Heart right ventricle (tissue), 16 donors: Measurements from ENCODE around the gene SNPH. TPM values are rescaled to one million over a fixed set of nuclear protein-coding genes. Genes with fewer than 3 reads are reported as not detected.
A peak's percentile ranks its signal among the peaks of the same experiment; 100 is the strongest.

ENCODE experiments used
- ATAC-seq, 8 donors: fragments of 200-7000 bp; cut with Tn5 transposase; one replicate each; pipeline ENCODE4 v1.9.1; 2020; ENCODE audit warnings: mild to moderate bottlenecking in 8 of 8, moderate library complexity in 8 of 8, moderate number of reproducible peaks in 1 of 8
- DNase-seq, 2 donors: peaks; one replicate each; pipeline ENCODE4 v3.0.0-alpha.2; 2020
- H3K27ac ChIP-seq, 10 donors: fragments of 200-600 bp; sonication (generic) in 2 of 10; one replicate each; pipeline versions ENCODE4 v1.5.0 to v1.8.0; 2020 to 2022; ENCODE audit warnings: mild to moderate bottlenecking in 3 of 10
- H3K27me3 ChIP-seq, 7 donors: fragments of 200-600 bp; one replicate each; pipeline ENCODE4 v1.8.0; 2021 to 2022; ENCODE audit warnings: mild to moderate bottlenecking in 2 of 7
- H3K36me3 ChIP-seq, 9 donors: fragments of 200-600 bp; sonication (generic) in 1 of 9; one replicate each; pipeline versions ENCODE4 v1.5.0 to v1.8.0; 2020 to 2022; ENCODE audit warnings: mild to moderate bottlenecking in 2 of 9
- H3K4me1 ChIP-seq, 9 donors: fragments of 200-600 bp; sonication (generic) in 1 of 9; one replicate each; pipeline versions ENCODE4 v1.5.0 to v1.8.0; 2020 to 2022; ENCODE audit warnings: mild to moderate bottlenecking in 4 of 9
- H3K4me3 ChIP-seq, 10 donors: fragments of 200-600 bp; sonication (generic) in 2 of 10; one replicate each; pipeline versions ENCODE4 v1.5.0 to v1.8.0; 2020 to 2022; ENCODE audit warnings: mild to moderate bottlenecking in 7 of 10, moderate library complexity in 2 of 10
- H3K9me3 ChIP-seq, 11 donors: fragments of 200-600 bp in 10 of 11; sonication (generic) in 2 of 11; one replicate each; pipeline versions ENCODE4 v1.5.0 to v1.8.0; 2013 to 2022; ENCODE audit warnings: mild to moderate bottlenecking in 2 of 11, control low read depth in 1 of 11, moderate library complexity in 1 of 11
- CTCF ChIP-seq, 9 donors: fragments of 200-600 bp; sonication (generic) in 2 of 9; IDR thresholded peaks; one replicate each; pipeline versions ENCODE4 v1.5.0 to v1.8.0; 2021 to 2022; ENCODE audit warnings: antibody characterized with exemption in 9 of 9, mild to moderate bottlenecking in 5 of 9, moderate library complexity in 1 of 9
- WGBS, 2 donors: extraction: QIAGEN DNeasy Blood & Tissue Kit; methylation state at CpG; one replicate each; pipeline ENCODE4 v1.1.7; 2013; ENCODE audit warnings: inconsistent platforms in 1 of 2; 5-methylcytosine and 5-hydroxymethylcytosine counted together
- intact Hi-C, 10 donors: fragments of 100-400 bp; cut with DNase I; formaldehyde crosslinking; loops; one replicate each; pipeline versions ENCODE4 v1.11.1 to v1.14.2; 2022
- polyA plus RNA-seq, 2 donors: library from polyadenylated mRNA; stranded (reverse); fragments of 200-250 nt; gene quantifications; one replicate each; pipeline ENCODE4 v1.2.3, GENCODE V29; 2013
- total RNA-seq, 10 donors: library from RNA; stranded (reverse); fragmentation: NEBNext Ultra II Directional in 3 of 10; extraction: Animal tissue kit (Norgen Biotek cat#: 25700) in 3 of 10; gene quantifications; one replicate each; pipeline versions ENCODE4 v1.2.1 to v1.2.4, GENCODE V29; 2021 to 2023
- donor health status: Arrhythmogenic right ventricular cardiomyopathy.
- donor health status: ischemic (EF 13 %, LVEDD 7.1; RV severe dilation, severe dysfunction).
- donor health status: healthy with polysubstance abuse.
- donor health status: DM: no; HTN: yes; CAD: no.
- donor health status: DM: no; HTN: no; CAD: no.
- donor health status: ischemic (EF 25% LVEDD 6.9; RV normal size, moderate dysfunction).
- donor health status: ischemic (EF 25% LVEDD 5.7; RV mildly dilated, moderate dysfunction).
- donor health status: healthy.
- donor health status: DM: yes; HTN: yes; CAD: no.
- donor health status: Ischemic cardiomyopathy.
- donor health status: ischemic (EF 35%, LVEDD 5.7; RV mildly dilated, moderate dysfunction).
- donor health status: nonischemic (EF 11% LVEDD 7.7; RV severe dilation, severe dysfunction).
- donor health status: DM: yes; HTN: yes; CAD: no.
- donor health status: PGD.
- donor health status: ischemic (EF 29% LVEDD 5.4; RV normal size, mild dysfunction).
- donor health status: nonischemic (EF 23%, LVEDD 6.1; RV moderate dilation, normal function).

Gene SNPH
- total and polyA plus RNA-seq, 12 donors: 1.5 to 14.3 (median 9.9) TPM

DNA sequence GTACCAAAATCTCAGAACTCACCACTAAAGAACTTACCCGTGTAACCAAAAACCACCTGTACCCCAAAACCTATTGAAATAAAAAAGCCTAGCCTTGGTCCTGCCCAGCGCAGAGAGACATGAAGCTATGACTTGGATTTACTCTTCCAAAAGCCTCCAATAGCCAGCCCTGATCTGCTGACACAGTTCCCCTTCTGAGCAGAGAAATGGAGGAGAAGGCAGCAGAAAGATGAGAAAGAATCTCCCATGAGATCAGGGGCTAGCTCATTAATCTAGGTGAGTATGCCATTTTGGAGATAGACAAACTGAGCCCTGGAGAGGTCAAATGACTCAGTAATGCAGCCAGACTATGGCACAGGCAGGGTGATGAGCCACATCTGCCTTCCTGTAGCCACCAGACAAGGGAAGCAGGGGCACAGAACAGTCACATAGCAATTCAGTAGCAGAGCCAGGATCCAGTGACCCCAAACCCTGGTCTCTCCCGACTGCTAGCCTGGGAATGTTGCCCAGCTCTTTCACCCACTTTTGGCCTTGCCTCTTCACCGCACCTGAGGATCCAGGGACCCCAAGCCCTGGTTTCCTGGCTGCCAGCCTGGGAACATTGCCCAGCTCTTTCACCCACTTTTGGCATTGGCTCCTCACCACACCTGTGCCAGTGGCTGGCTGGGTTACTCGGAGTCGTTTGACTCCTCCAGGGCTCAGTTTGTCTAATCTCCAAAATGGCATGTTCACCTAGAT, 70.0 kb downstream of the SNPH start:
- Histone ChIP-seq H3K36me3 (peaks cover 0 to 14% (median 0%) of the 10 kb centered on the region in 9 donors), H3K27me3 (no peaks in the 10 kb centered on the region), H3K4me3 (no peak overlapping the region), H3K4me1 (peaks cover 12 to 57% (median 50%) of the 10 kb centered on the region in 9 donors), H3K27ac (peak overlapping the region; percentile 29 to 89 (median 78)), H3K9me3 (no peaks in the 10 kb centered on the region)
- WGBS, 2 donors: 63 to 71% methylated on average over 6 of the region's 6 CpGs
- DNase-seq (no peak), ATAC-seq (no peak)
- intact Hi-C loops: loop anchor here in 4 of 10 donors (2.0 to 5.0 kb wide), 3 partner anchors 36 to 57 kb away; partner anchors contain the start of gene FKBP1A (in 3 of the 4)
- TF ChIP-seq CTCF (IDR thresholded peaks at IDR 0.05): no peak

- intact Hi-C loops: loop anchor here in 4 of 10 donors (2.0 to 5.0 kb wide), 3 partner anchors 35 to 56 kb away; partner anchors contain the start of gene FKBP1A (in 3 of the 4)
- DNase-seq: peak; percentile 86 to 90
- TF ChIP-seq CTCF (IDR thresholded peaks at IDR 0.05): no peak
- H3K4me1 ChIP-seq: peaks cover 12 to 56% (median 44%) of the 10 kb centered on the region in 9 donors
- peak overlapping the region; percentile 54 to 89 (median 78) for H3K27ac ChIP-seq
- peak; percentile 87 to 97 (median 94) for ATAC-seq
- no peaks in the 10 kb centered on the region for H3K9me3 ChIP-seq
- 25 to 38% methylated on average over 14 of the region's 14 CpGs for WGBS, 2 donors
- H3K27me3 ChIP-seq: no peaks in the 10 kb centered on the region
- peaks cover 0 to 13% (median 0%) of the 10 kb centered on the region in 9 donors for H3K36me3 ChIP-seq
- H3K4me3 ChIP-seq: peak overlapping the region in 2 of 10 donors; percentile 2 to 8
Observed at GRCh38 chr20:1336699-1337367, 70.7 kb downstream of the SNPH start.

- ATAC-seq (no peak), DNase-seq (no peak)
- Histone ChIP-seq H3K27ac (peak overlapping the region; percentile 54 to 89 (median 76)), H3K4me1 (peaks cover 12 to 55% (median 39%) of the 10 kb centered on the region in 9 donors), H3K9me3 (no peaks in the 10 kb centered on the region), H3K36me3 (peaks cover 0 to 10% (median 0%) of the 10 kb centered on the region in 9 donors), H3K27me3 (no peaks in the 10 kb centered on the region), H3K4me3 (peak overlapping the region in 1 of 10 donors; percentile 8)
- TF ChIP-seq CTCF (IDR thresholded peaks at IDR 0.05): no peak
- intact Hi-C loops: loop anchor here in 4 of 10 donors (2.0 to 5.0 kb wide), 3 partner anchors 35 to 55 kb away; partner anchors contain the start of gene FKBP1A (in 3 of the 4)
- 40 to 56% methylated on average over 5 of the region's 5 CpGs for WGBS, 2 donors
Observed at GRCh38 chr20:1337441-1337840, 71.3 kb downstream of the SNPH start.

GRCh38 chr20:1338096-1338495, 72.0 kb downstream of the SNPH start:
- no peak for TF ChIP-seq CTCF (IDR thresholded peaks at IDR 0.05)
- intact Hi-C loops: loop anchor here in 2 of 10 donors (5.0 kb wide), 2 partner anchors 34 to 54 kb away; partner anchors contain the start of gene FKBP1A (in 1 of the 2)
- Histone ChIP-seq H3K4me3 (no peak overlapping the region), H3K27ac (peak overlapping the region in 9 of 10 donors; percentile 54 to 89 (median 77)), H3K36me3 (peaks cover 0 to 6% (median 0%) of the 10 kb centered on the region in 9 donors), H3K9me3 (no peaks in the 10 kb centered on the region), H3K27me3 (no peaks in the 10 kb centered on the region), H3K4me1 (peaks cover 12 to 48% (median 36%) of the 10 kb centered on the region in 9 donors)
- DNase-seq (no peak), ATAC-seq (no peak)
- WGBS, 2 donors: 97% methylated on average over 5 of the region's 5 CpGs
